Measurements from ENCODE around the gene SLC36A1. TPM values are rescaled to one million over a fixed set of nuclear protein-coding genes. Genes with fewer than 3 reads are reported as not detected.

SLC36A1 gene
- total RNA-seq, 3 donors from 2014 or later (not counting 1 experiment from before 2014, with no cell fraction given), result 10.9 to 16.1 (median 13.0) TPM

GRCh38 chr5:151475388-151475787, 28.0 kb downstream of the SLC36A1 start:
- no peak for TF ChIP-seq CTCF (IDR thresholded peaks at IDR 0.05)
- Mint-ChIP-seq H3K4me3 (no peak overlapping the region), H3K36me3 (peaks cover 9% of the 10 kb centered on the region), H3K27ac (no peak overlapping the region), H3K27me3 (ENCODE audit: low read depth in 2 of 2) (no peaks in the 10 kb centered on the region), H3K9me3 (no peaks in the 10 kb centered on the region), H3K4me1 (no peaks in the 10 kb centered on the region)
- Histone ChIP-seq H3K36me3 (ENCODE audit: control insufficient read depth, insufficient read depth, low read length) (peaks cover 34% of the 10 kb centered on the region), H3K4me3 (ENCODE audit: low read length) (no peak overlapping the region), H3K27ac (ENCODE audit: low read length) (no peak overlapping the region), H3K9me3 (ENCODE audit: control insufficient read depth, insufficient read depth, low read length) (no peaks in the 10 kb centered on the region), H3K4me1 (ENCODE audit: control insufficient read depth, insufficient read depth, low read length) (no peaks in the 10 kb centered on the region), H3K27me3 (ENCODE audit: control insufficient read depth, insufficient read depth, low read length) (no peaks in the 10 kb centered on the region)
- intact Hi-C loops (cut with micrococcal nuclease), result no loop called here
- 95% methylated on average over 2 of the region's 2 CpGs for WGBS (ENCODE audit: insufficient coverage)
- DNase-seq, result no peak
- no peak for ATAC-seq

- 93% methylated on average over 3 of the region's 3 CpGs for WGBS (ENCODE audit: insufficient coverage)
- intact Hi-C loops (cut with micrococcal nuclease), result no loop called here
Measured at GRCh38 chr5:151476016-151476415, 28.6 kb downstream of the SLC36A1 start.

GRCh38 chr5:151477101-151477500, 29.7 kb downstream of the SLC36A1 start:
- ATAC-seq (no peak), DNase-seq (no peak)
- H3K36me3 Mint-ChIP-seq, result peaks cover 9% of the 10 kb centered on the region
- Histone ChIP-seq H3K4me3 (ENCODE audit: low read length) (no peak overlapping the region), H3K27ac (ENCODE audit: low read length) (no peak overlapping the region), H3K4me1 (ENCODE audit: control insufficient read depth, insufficient read depth, low read length) (no peaks in the 10 kb centered on the region), H3K36me3 (ENCODE audit: control insufficient read depth, insufficient read depth, low read length) (peaks cover 31% of the 10 kb centered on the region), H3K9me3 (ENCODE audit: control insufficient read depth, insufficient read depth, low read length) (no peaks in the 10 kb centered on the region), H3K27me3 (ENCODE audit: control insufficient read depth, insufficient read depth, low read length) (no peaks in the 10 kb centered on the region)
- H3K27ac Mint-ChIP-seq, result no peak overlapping the region
- no peaks in the 10 kb centered on the region for H3K27me3 Mint-ChIP-seq (ENCODE audit: low read depth in 2 of 2)
- intact Hi-C loops (cut with micrococcal nuclease), result no loop called here
- no peak overlapping the region for H3K4me3 Mint-ChIP-seq
- no peak for TF ChIP-seq CTCF (IDR thresholded peaks at IDR 0.05)
- no peaks in the 10 kb centered on the region for H3K4me1 Mint-ChIP-seq
- H3K9me3 Mint-ChIP-seq, result no peaks in the 10 kb centered on the region
- 96% methylated on average over 4 of the region's 4 CpGs for WGBS (ENCODE audit: insufficient coverage)

More at GRCh38 chr5:151476016-151476415, 28.6 kb downstream of the SLC36A1 start:
- Histone ChIP-seq H3K27ac (ENCODE audit: low read length) (no peak overlapping the region), H3K4me3 (ENCODE audit: low read length) (no peak overlapping the region), H3K9me3 (ENCODE audit: control insufficient read depth, insufficient read depth, low read length) (no peaks in the 10 kb centered on the region), H3K27me3 (ENCODE audit: control insufficient read depth, insufficient read depth, low read length) (no peaks in the 10 kb centered on the region), H3K36me3 (ENCODE audit: control insufficient read depth, insufficient read depth, low read length) (peaks cover 34% of the 10 kb centered on the region), H3K4me1 (ENCODE audit: control insufficient read depth, insufficient read depth, low read length) (no peaks in the 10 kb centered on the region)
- H3K27ac Mint-ChIP-seq, result no peak overlapping the region
- no peak for TF ChIP-seq CTCF (IDR thresholded peaks at IDR 0.05)
- H3K27me3 Mint-ChIP-seq (ENCODE audit: low read depth in 2 of 2), result no peaks in the 10 kb centered on the region
- H3K36me3 Mint-ChIP-seq, result peaks cover 9% of the 10 kb centered on the region
- no peaks in the 10 kb centered on the region for H3K9me3 Mint-ChIP-seq
- H3K4me1 Mint-ChIP-seq, result no peaks in the 10 kb centered on the region
- no peak for DNase-seq
- no peak for ATAC-seq
- H3K4me3 Mint-ChIP-seq, result no peak overlapping the region

Measured in natural killer cell (primary cell).